ENCODE results near the gene OPRD1. TPM values are rescaled to one million over a fixed set of nuclear protein-coding genes. Genes with fewer than 3 reads are reported as not detected.
A peak's percentile ranks its signal among the peaks of the same experiment; 100 is the strongest.
"Not testable (repeated sequence)": the region's sequence is repeated elsewhere in the genome, so short reads cannot be mapped to it uniquely, and the experiment has no call there.

OPRD1 gene
- total RNA-seq, 1 donor from 2014 or later, result 0.34 TPM

GRCh38 chr1:28782011-28782410, 30.0 kb upstream of the OPRD1 start:
- DNase-seq (ENCODE audit: low spot score in 2 of 2, unreplicated experiment in 2 of 2), result no peak
- Mint-ChIP-seq H3K27ac (peak overlapping the region; percentile 41), H3K9me3 (no peaks in the 10 kb centered on the region), H3K4me1 (peaks cover 12% of the 10 kb centered on the region), H3K27me3 (ENCODE audit: low read depth) (no peaks in the 10 kb centered on the region), H3K36me3 (no peaks in the 10 kb centered on the region), H3K4me3 (no peak overlapping the region)
- TF ChIP-seq CTCF (IDR thresholded peaks at IDR 0.05; ENCODE audit: unreplicated experiment), result no peak

GRCh38 chr1:28783363-28783762, 28.6 kb upstream of the OPRD1 start:
- no peak for DNase-seq (ENCODE audit: low spot score in 2 of 2, unreplicated experiment in 2 of 2)
- no peak for TF ChIP-seq CTCF (IDR thresholded peaks at IDR 0.05; ENCODE audit: unreplicated experiment)
- Mint-ChIP-seq H3K27ac (no peak overlapping the region), H3K27me3 (ENCODE audit: low read depth) (no peaks in the 10 kb centered on the region), H3K36me3 (no peaks in the 10 kb centered on the region), H3K4me3 (no peak overlapping the region), H3K9me3 (no peaks in the 10 kb centered on the region), H3K4me1 (peaks cover 12% of the 10 kb centered on the region)

GRCh38 chr1:28789412-28789811, 22.6 kb upstream of the OPRD1 start:
- H3K9me3 Mint-ChIP-seq, result no peaks in the 10 kb centered on the region
- TF ChIP-seq CTCF (IDR thresholded peaks at IDR 0.05; ENCODE audit: unreplicated experiment), result no peak

GRCh38 chr1:28789816-28790215, 22.2 kb upstream of the OPRD1 start:
- DNase-seq (ENCODE audit: low spot score in 2 of 2, unreplicated experiment in 2 of 2), result no peak
- TF ChIP-seq CTCF (IDR thresholded peaks at IDR 0.05; ENCODE audit: unreplicated experiment), result no peak
- peaks cover 2% of the 10 kb centered on the region for H3K4me1 Mint-ChIP-seq
- H3K9me3 Mint-ChIP-seq, result no peaks in the 10 kb centered on the region
- no peak overlapping the region for H3K4me3 Mint-ChIP-seq
- no peaks in the 10 kb centered on the region for H3K36me3 Mint-ChIP-seq
- no peak overlapping the region for H3K27ac Mint-ChIP-seq
- no peaks in the 10 kb centered on the region for H3K27me3 Mint-ChIP-seq (ENCODE audit: low read depth)

More at GRCh38 chr1:28789412-28789811, 22.6 kb upstream of the OPRD1 start:
- Mint-ChIP-seq H3K27me3 (ENCODE audit: low read depth) (no peaks in the 10 kb centered on the region), H3K36me3 (no peaks in the 10 kb centered on the region), H3K4me3 (no peak overlapping the region), H3K27ac (no peak overlapping the region), H3K4me1 (peaks cover 2% of the 10 kb centered on the region)
- no peak for DNase-seq (ENCODE audit: low spot score in 2 of 2, unreplicated experiment in 2 of 2)

GRCh38 chr1:28790377-28791035, 21.5 kb upstream of the OPRD1 start:
- no peak overlapping the region for H3K27ac Mint-ChIP-seq
- no peak overlapping the region for H3K4me3 Mint-ChIP-seq
- no peak for DNase-seq (ENCODE audit: low spot score in 2 of 2, unreplicated experiment in 2 of 2)
- H3K36me3 Mint-ChIP-seq, result no peaks in the 10 kb centered on the region
- no peaks in the 10 kb centered on the region for H3K9me3 Mint-ChIP-seq
- TF ChIP-seq CTCF (IDR thresholded peaks at IDR 0.05; ENCODE audit: unreplicated experiment), result no peak
- no peaks in the 10 kb centered on the region for H3K4me1 Mint-ChIP-seq
- H3K27me3 Mint-ChIP-seq (ENCODE audit: low read depth), result no peaks in the 10 kb centered on the region

- H3K4me1 Mint-ChIP-seq; H3K27me3 Mint-ChIP-seq (ENCODE audit: low read depth); H3K4me3 Mint-ChIP-seq; DNase-seq (ENCODE audit: low spot score in 2 of 2, unreplicated experiment in 2 of 2); H3K27ac Mint-ChIP-seq; H3K9me3 Mint-ChIP-seq; H3K36me3 Mint-ChIP-seq: not testable (repeated sequence)
Measured at GRCh38 chr1:28791929-28792328, 20.0 kb upstream of the OPRD1 start.

Data from mesothelial cell of epicardium (in vitro differentiated cells).